ENCODE results near the gene MOB3B.

DNA sequence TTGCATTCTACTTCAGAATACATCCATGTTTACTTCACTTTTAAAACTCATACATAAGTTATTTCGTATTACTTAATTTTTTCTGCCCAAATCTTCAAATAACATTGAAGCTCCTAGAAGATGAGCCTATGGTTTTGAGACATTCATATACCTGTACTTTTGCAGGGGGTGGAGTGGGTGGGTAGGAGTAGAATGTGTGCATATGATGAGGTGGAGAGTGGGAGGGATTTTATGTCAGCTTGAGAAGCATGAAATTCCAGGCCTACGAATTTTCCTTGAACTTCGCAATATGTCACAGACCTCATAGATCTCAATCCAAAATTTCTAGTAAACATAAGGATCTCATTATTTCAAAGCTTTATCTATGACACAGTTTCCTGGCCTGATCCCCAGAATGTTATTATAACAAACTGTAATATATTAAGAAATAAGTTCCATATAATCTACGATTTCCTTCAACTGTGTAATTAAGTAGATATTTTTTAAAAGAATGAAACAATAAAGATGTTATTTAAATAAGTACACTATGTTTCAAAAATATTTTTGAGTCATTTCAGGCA, 19.7 kb upstream of the MOB3B start:
- no peak for TF ChIP-seq NRF1 (IDR thresholded peaks at IDR 0.05; ENCODE audit: low read depth, low read length)
- no peak for TF ChIP-seq MXI1 (IDR thresholded peaks at IDR 0.05; ENCODE audit: low read depth, low read length)
- no peak for TF ChIP-seq USF1 (IDR thresholded peaks at IDR 0.05; ENCODE audit: borderline replicate concordance, low read depth)
- TF ChIP-seq, protein P1, sequence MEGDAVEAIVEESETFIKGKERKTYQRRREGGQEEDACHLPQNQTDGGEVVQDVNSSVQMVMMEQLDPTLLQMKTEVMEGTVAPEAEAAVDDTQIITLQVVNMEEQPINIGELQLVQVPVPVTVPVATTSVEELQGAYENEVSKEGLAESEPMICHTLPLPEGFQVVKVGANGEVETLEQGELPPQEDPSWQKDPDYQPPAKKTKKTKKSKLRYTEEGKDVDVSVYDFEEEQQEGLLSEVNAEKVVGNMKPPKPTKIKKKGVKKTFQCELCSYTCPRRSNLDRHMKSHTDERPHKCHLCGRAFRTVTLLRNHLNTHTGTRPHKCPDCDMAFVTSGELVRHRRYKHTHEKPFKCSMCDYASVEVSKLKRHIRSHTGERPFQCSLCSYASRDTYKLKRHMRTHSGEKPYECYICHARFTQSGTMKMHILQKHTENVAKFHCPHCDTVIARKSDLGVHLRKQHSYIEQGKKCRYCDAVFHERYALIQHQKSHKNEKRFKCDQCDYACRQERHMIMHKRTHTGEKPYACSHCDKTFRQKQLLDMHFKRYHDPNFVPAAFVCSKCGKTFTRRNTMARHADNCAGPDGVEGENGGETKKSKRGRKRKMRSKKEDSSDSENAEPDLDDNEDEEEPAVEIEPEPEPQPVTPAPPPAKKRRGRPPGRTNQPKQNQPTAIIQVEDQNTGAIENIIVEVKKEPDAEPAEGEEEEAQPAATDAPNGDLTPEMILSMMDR (IDR thresholded peaks at IDR 0.05) = no peak
- TF ChIP-seq TCF12 (IDR thresholded peaks at IDR 0.05) = peak; percentile 80
- TF ChIP-seq POLR2AphosphoS5 (IDR thresholded peaks at IDR 0.05; ENCODE audit: low read depth, low read length) = no peak
- no peak for TF ChIP-seq RFX5 (IDR thresholded peaks at IDR 0.05; ENCODE audit: low read length)
- TF ChIP-seq, protein P2, sequence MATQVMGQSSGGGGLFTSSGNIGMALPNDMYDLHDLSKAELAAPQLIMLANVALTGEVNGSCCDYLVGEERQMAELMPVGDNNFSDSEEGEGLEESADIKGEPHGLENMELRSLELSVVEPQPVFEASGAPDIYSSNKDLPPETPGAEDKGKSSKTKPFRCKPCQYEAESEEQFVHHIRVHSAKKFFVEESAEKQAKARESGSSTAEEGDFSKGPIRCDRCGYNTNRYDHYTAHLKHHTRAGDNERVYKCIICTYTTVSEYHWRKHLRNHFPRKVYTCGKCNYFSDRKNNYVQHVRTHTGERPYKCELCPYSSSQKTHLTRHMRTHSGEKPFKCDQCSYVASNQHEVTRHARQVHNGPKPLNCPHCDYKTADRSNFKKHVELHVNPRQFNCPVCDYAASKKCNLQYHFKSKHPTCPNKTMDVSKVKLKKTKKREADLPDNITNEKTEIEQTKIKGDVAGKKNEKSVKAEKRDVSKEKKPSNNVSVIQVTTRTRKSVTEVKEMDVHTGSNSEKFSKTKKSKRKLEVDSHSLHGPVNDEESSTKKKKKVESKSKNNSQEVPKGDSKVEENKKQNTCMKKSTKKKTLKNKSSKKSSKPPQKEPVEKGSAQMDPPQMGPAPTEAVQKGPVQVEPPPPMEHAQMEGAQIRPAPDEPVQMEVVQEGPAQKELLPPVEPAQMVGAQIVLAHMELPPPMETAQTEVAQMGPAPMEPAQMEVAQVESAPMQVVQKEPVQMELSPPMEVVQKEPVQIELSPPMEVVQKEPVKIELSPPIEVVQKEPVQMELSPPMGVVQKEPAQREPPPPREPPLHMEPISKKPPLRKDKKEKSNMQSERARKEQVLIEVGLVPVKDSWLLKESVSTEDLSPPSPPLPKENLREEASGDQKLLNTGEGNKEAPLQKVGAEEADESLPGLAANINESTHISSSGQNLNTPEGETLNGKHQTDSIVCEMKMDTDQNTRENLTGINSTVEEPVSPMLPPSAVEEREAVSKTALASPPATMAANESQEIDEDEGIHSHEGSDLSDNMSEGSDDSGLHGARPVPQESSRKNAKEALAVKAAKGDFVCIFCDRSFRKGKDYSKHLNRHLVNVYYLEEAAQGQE (IDR thresholded peaks at IDR 0.05; ENCODE audit: low read depth, low read length) = no peak
